HepG2 (cell line): ENCODE measurements around the gene TCFL5. TPM values are rescaled to one million over a fixed set of nuclear protein-coding genes. Genes with fewer than 3 reads are reported as not detected.

Experiments
- DBP ChIP-seq: sonication (generic); formaldehyde crosslinking; IDR thresholded peaks from 2 replicates; pipeline ENCODE4 v1.4.0; 2020; ENCODE audit warnings: missing genetic modification reagents; ENCODE audit errors: not compliant biosample characterization
- DMAP1 ChIP-seq: IDR thresholded peaks from 2 replicates; pipeline ENCODE4 v1.6.1; 2016
- GABPA ChIP-seq, 2 experiments: IDR thresholded peaks; 2 replicates each; pipeline ENCODE4 v1.6.1; 2011 to 2016; ENCODE audit warnings: low read depth in 2 of 2, low read length in 1 of 2, missing biosample characterization in 1 of 2, missing genetic modification characterization in 1 of 2
- GRHL1 ChIP-seq: sonication (generic); formaldehyde crosslinking; conservative IDR thresholded peaks from 2 replicates; pipeline ENCODE4 v1.8.0; 2022; ENCODE audit warnings: missing genetic modification reagents
- GTF3A ChIP-seq: sonication (generic); formaldehyde crosslinking; conservative IDR thresholded peaks from 2 replicates; pipeline ENCODE4 v1.4.0; 2020; ENCODE audit warnings: mild to moderate bottlenecking, missing genetic modification reagents
- HMG20A ChIP-seq: IDR thresholded peaks from 2 replicates; pipeline ENCODE4 v1.6.1; 2016; ENCODE audit warnings: borderline replicate concordance
- JUNB ChIP-seq: sonication (generic); formaldehyde crosslinking; IDR thresholded peaks from 2 replicates; pipeline ENCODE4 v1.8.0; 2022; ENCODE audit warnings: missing genetic modification reagents, mild to moderate bottlenecking, borderline replicate concordance
- KDM1A ChIP-seq: IDR thresholded peaks from 2 replicates; pipeline ENCODE4 v1.6.1; 2016; ENCODE audit warnings: missing compliant biosample characterization
- MED13 ChIP-seq: sonication (generic); formaldehyde crosslinking; IDR thresholded peaks from 2 replicates; pipeline ENCODE4 v1.5.0; 2020; ENCODE audit warnings: missing genetic modification reagents
- MTERF4 ChIP-seq: sonication (generic); formaldehyde crosslinking; IDR thresholded peaks from 2 replicates; pipeline ENCODE4 v1.8.0; 2023; ENCODE audit warnings: mild to moderate bottlenecking, missing genetic modification reagents
- MYC ChIP-seq: sonication (generic); formaldehyde crosslinking; IDR thresholded peaks from 2 replicates; pipeline ENCODE4 v1.9.0; 2021; ENCODE audit warnings: missing genetic modification reagents, borderline replicate concordance
- PCBP1 ChIP-seq: fragments of 200-400 bp; formaldehyde crosslinking; IDR thresholded peaks from 2 replicates; pipeline ENCODE4 v1.6.1; 2017; ENCODE audit warnings: mild to moderate bottlenecking, low read depth, low read length, borderline replicate concordance
- REXO4 ChIP-seq: sonication (generic); formaldehyde crosslinking; IDR thresholded peaks from 2 replicates; pipeline ENCODE4 v1.8.0; 2022; ENCODE audit warnings: missing genetic modification reagents, mild to moderate bottlenecking, borderline replicate concordance
- SP140L ChIP-seq: sonication (generic); formaldehyde crosslinking; IDR thresholded peaks from 2 replicates; pipeline ENCODE4 v1.4.0; 2020; ENCODE audit warnings: missing genetic modification reagents, borderline replicate concordance
- ZC3H13 ChIP-seq: sonication (generic); formaldehyde crosslinking; IDR thresholded peaks from 2 replicates; pipeline ENCODE4 v1.8.1; 2023; ENCODE audit warnings: mild to moderate bottlenecking, missing genetic modification reagents, moderate library complexity
- ZEB1 ChIP-seq: IDR thresholded peaks from 2 replicates; pipeline ENCODE4 v1.6.1; 2012; ENCODE audit warnings: mild to moderate bottlenecking, low read depth, inconsistent platforms; ENCODE audit not compliant: insufficient replicate concordance
- ZMYM4 ChIP-seq: sonication (generic); formaldehyde crosslinking; IDR thresholded peaks from 2 replicates; pipeline ENCODE4 v1.8.1; 2023; ENCODE audit warnings: mild to moderate bottlenecking, missing genetic modification reagents
- ZNF160 ChIP-seq: sonication (generic); formaldehyde crosslinking; IDR thresholded peaks from 2 replicates; pipeline ENCODE4 v1.8.0; 2022; ENCODE audit warnings: mild to moderate bottlenecking, inconsistent platforms, missing genetic modification reagents
- ZNF3 ChIP-seq: IDR thresholded peaks from 2 replicates; pipeline ENCODE4 v1.7.0; 2017; ENCODE audit warnings: inconsistent platforms
- ZNF501 ChIP-seq: sonication (generic); formaldehyde crosslinking; IDR thresholded peaks from 2 replicates; pipeline ENCODE4 v1.5.1; 2020; ENCODE audit warnings: mild to moderate bottlenecking, moderate library complexity, missing genetic modification reagents
- ZNF557 ChIP-seq: sonication (generic); formaldehyde crosslinking; IDR thresholded peaks from 2 replicates; pipeline ENCODE4 v1.4.0; 2020; ENCODE audit warnings: missing genetic modification reagents
- ZNF589 ChIP-seq: sonication (generic); formaldehyde crosslinking; conservative IDR thresholded peaks from 2 replicates; pipeline ENCODE4 v1.8.0; 2022; ENCODE audit warnings: mild to moderate bottlenecking, moderate library complexity, missing genetic modification reagents
- ZNF615 ChIP-seq: sonication (generic); formaldehyde crosslinking; IDR thresholded peaks from 2 replicates; pipeline ENCODE4 v1.5.0; 2020; ENCODE audit warnings: mild to moderate bottlenecking, missing genetic modification reagents, borderline replicate concordance
- ZNF629 ChIP-seq: sonication (generic); formaldehyde crosslinking; conservative IDR thresholded peaks from 2 replicates; pipeline ENCODE4 v1.5.0; 2020; ENCODE audit warnings: missing genetic modification reagents
- ZNF761 ChIP-seq: sonication (generic); formaldehyde crosslinking; conservative IDR thresholded peaks from 2 replicates; pipeline ENCODE4 v1.4.0; 2020; ENCODE audit warnings: mild to moderate bottlenecking, missing genetic modification reagents
- ZSCAN20 ChIP-seq: sonication (generic); formaldehyde crosslinking; IDR thresholded peaks from 2 replicates; pipeline ENCODE4 v1.4.0; 2020; ENCODE audit warnings: missing genetic modification reagents, mild to moderate bottlenecking, borderline replicate concordance
- ZSCAN5A ChIP-seq: sonication (generic); formaldehyde crosslinking; IDR thresholded peaks from 2 replicates; pipeline ENCODE4 v1.8.0; 2022; ENCODE audit warnings: mild to moderate bottlenecking, missing genetic modification reagents, borderline replicate concordance
- polyA plus RNA-seq, 8 experiments: library from polyadenylated mRNA; depleted of rRNA in 3 of 8; stranded (reverse) in 7 of 8; unstranded in 1 of 8; fragments of >200 nt; fragmentation: Illumina TruSeq in 4 of 8; extraction: Trizol in 4 of 8; gene quantifications; 2 replicates each; pipeline versions ENCODE4 v1.2.1 to v1.2.3, GENCODE V29; 2011 to 2016; ENCODE audit warnings: low read depth in 4 of 8, missing spikeins in 1 of 8, mixed read lengths in 1 of 8; ENCODE audit not compliant: insufficient read depth in 1 of 8
- total RNA-seq, 5 experiments: library from RNA; depleted of rRNA; stranded (reverse); fragments of >200 nt; fragmentation: Illumina TruSeq; extraction: Trizol; gene quantifications; 2 replicates each; pipeline ENCODE4 v1.2.3, GENCODE V29; 2016; ENCODE audit warnings: low read depth in 1 of 5

The TCFL5 gene
- total and polyA plus RNA-seq, 2 of the 13 experiments (the other 11 are each of a cell fraction or from before 2014, with no cell fraction given): 14.8 to 20.0 TPM

GRCh38 chr20:62872184-62872847, 10.7 kb upstream of the TCFL5 start (continued):
- TF ChIP-seq GRHL1 (CRISPR knock-in tag): no peak
- TF ChIP-seq ZSCAN5A (CRISPR knock-in tag): no peak
- no peak for TF ChIP-seq MTERF4 (CRISPR knock-in tag)
- TF ChIP-seq GABPA (IDR thresholded peaks at IDR 0.05; ENCODE audit: low read depth, low read length): no peak
- TF ChIP-seq GABPA (CRISPR knock-in tag; IDR thresholded peaks at IDR 0.05; ENCODE audit: low read depth): no peak
- TF ChIP-seq ZNF629 (CRISPR knock-in tag): no peak
- TF ChIP-seq ZNF3: no peak
- TF ChIP-seq ZNF615 (CRISPR knock-in tag): no peak
- no peak for TF ChIP-seq REXO4 (CRISPR knock-in tag)
- TF ChIP-seq ZNF160 (CRISPR knock-in tag): no peak
- no peak for TF ChIP-seq ZMYM4 (CRISPR knock-in tag)
- TF ChIP-seq ZNF557 (CRISPR knock-in tag): no peak
- TF ChIP-seq ZEB1: no peak
- no peak for TF ChIP-seq MED13 (CRISPR knock-in tag)
- TF ChIP-seq SP140L (CRISPR knock-in tag): no peak
- no peak for TF ChIP-seq GTF3A (CRISPR knock-in tag)
- TF ChIP-seq ZNF589: no peak
- TF ChIP-seq ZSCAN20 (CRISPR knock-in tag): no peak
- TF ChIP-seq DMAP1: no peak
- no peak for TF ChIP-seq DBP (CRISPR knock-in tag)
- TF ChIP-seq ZC3H13 (CRISPR knock-in tag): no peak
- peak; percentile 24; the same call in 1 of the 2 replicates for TF ChIP-seq MYC
- no peak for TF ChIP-seq ZNF761 (CRISPR knock-in tag)
- TF ChIP-seq JUNB: no peak
- TF ChIP-seq KDM1A: no peak
- TF ChIP-seq PCBP1: no peak
- peak; percentile 65; the same call in 1 of the 2 replicates for TF ChIP-seq ZNF501
- no peak; the same call in 1 of the 2 replicates for TF ChIP-seq HMG20A (CRISPR knock-in tag)
